Pulmonary artery endothelial cell (primary cell): Measurements from ENCODE around the gene ULBP1. TPM values are rescaled to one million over a fixed set of nuclear protein-coding genes. Genes with fewer than 3 reads are reported as not detected.
"Not testable (repeated sequence)": the region's sequence is repeated elsewhere in the genome, so short reads cannot be mapped to it uniquely, and the experiment has no call there.

Experiments used
- DNase-seq: peaks from one replicate; pipeline ENCODE4 v3.0.0-alpha.2; 2011; ENCODE audit warnings: low read depth, low spot score
- total RNA-seq: library from RNA; depleted of rRNA; stranded (reverse); fragments of >200 nt; gene quantifications from 2 replicates; pipeline ENCODE4 v1.2.3, GENCODE V29; 2014

ULBP1 gene
- total RNA-seq, 1 donor from 2014 or later, result 0.20 TPM

- no peak for DNase-seq
Observed at GRCh38 chr6:149951626-149952025, 12.1 kb upstream of the ULBP1 start.

GRCh38 chr6:149953390-149953789 is 10.4 kb upstream of the ULBP1 start:
- DNase-seq, result not testable (repeated sequence)

GRCh38 chr6:149953934-149954327 is 9.8 kb upstream of the ULBP1 start:
- DNase-seq, result not testable (repeated sequence)

- not testable (repeated sequence) for DNase-seq
Observed at GRCh38 chr6:149954328-149954983, 9.3 kb upstream of the ULBP1 start.

- not testable (repeated sequence) for DNase-seq
Observed at GRCh38 chr6:149954984-149955653, 8.6 kb upstream of the ULBP1 start.

GRCh38 chr6:149955654-149956317 is 8.0 kb upstream of the ULBP1 start:
- DNase-seq, result not testable (repeated sequence)

GRCh38 chr6:149958124-149958523 is 5.6 kb upstream of the ULBP1 start:
- DNase-seq, result peak; percentile 56

- not testable (repeated sequence) for DNase-seq
Observed at GRCh38 chr6:149959806-149960205, 3.9 kb upstream of the ULBP1 start.

- no peak for DNase-seq
Observed at GRCh38 chr6:149960488-149960887, 3.3 kb upstream of the ULBP1 start.

GRCh38 chr6:149961728-149962425 is 1.9 kb upstream of the ULBP1 start:
- DNase-seq, result no peak

GRCh38 chr6:149962461-149963211 is 1.1 kb upstream of the ULBP1 start:
- no peak for DNase-seq

- no peak for DNase-seq
Observed at GRCh38 chr6:149963212-149963461, 606 bp upstream of the ULBP1 start.

- DNase-seq, result no peak
Observed at GRCh38 chr6:149964308-149965193, 808 bp downstream of the ULBP1 start.

GRCh38 chr6:149965194-149966020 is 1.7 kb downstream of the ULBP1 start:
- DNase-seq, result no peak

- DNase-seq, result not testable (repeated sequence)
Observed at GRCh38 chr6:149966319-149966718, 2.6 kb downstream of the ULBP1 start.

GRCh38 chr6:149967591-149967990 is 3.8 kb downstream of the ULBP1 start:
- DNase-seq, result no peak

- not testable (repeated sequence) for DNase-seq
Observed at GRCh38 chr6:149967999-149968398, 4.3 kb downstream of the ULBP1 start.

- not testable (repeated sequence) for DNase-seq
Observed at GRCh38 chr6:149968909-149969308, 5.2 kb downstream of the ULBP1 start.

- DNase-seq, result no peak
Observed at GRCh38 chr6:149969635-149970034, 5.9 kb downstream of the ULBP1 start.

GRCh38 chr6:149974394-149974793 is 10.7 kb downstream of the ULBP1 start:
- DNase-seq, result not testable (repeated sequence)
